Astrocyte of the spinal cord (primary cell): Measurements from ENCODE around the gene MAGI1.

ENCODE experiments used
- DNase-seq: peaks from one replicate; pipeline ENCODE4 v3.0.0; 2011; ENCODE audit warnings: low read depth, low spot score
- H3K4me3 ChIP-seq: 2 replicates; pipeline ENCODE4 v1.5.1; 2011; ENCODE audit warnings: low read depth, mild to moderate bottlenecking, low read length, moderate library complexity
- CTCF ChIP-seq: IDR thresholded peaks from 2 replicates; pipeline ENCODE4 v1.5.1; 2012; ENCODE audit warnings: low read depth, mild to moderate bottlenecking, low read length, inconsistent platforms
- in situ Hi-C: cut with HindIII; loops from 2 replicates; pipeline ENCODE4 v1.10.0; 2017; ENCODE audit warnings: low sequenced_read_pairs

MAGI1 gene

GRCh38 chr3:66038726-66039589 lies at the start of gene MAGI1:
TSS of gene MAGI1 (minus strand) at chr3:66038918. CDS start at chr3:66038308, 610 bp downstream.
- TF ChIP-seq CTCF, result no peak
- peak within 1 kb of the TSS; percentile 82 for H3K4me3 ChIP-seq
- peak; percentile 96 for DNase-seq
- in situ Hi-C loops, result no loop called here

- DNase-seq, result no peak
- TF ChIP-seq CTCF, result no peak
- no peak overlapping the region for H3K4me3 ChIP-seq
- in situ Hi-C loops, result no loop called here
Measured at GRCh38 chr3:66083784-66084213, 45.1 kb upstream of the MAGI1 start.

- DNase-seq, result no peak
- no peak for TF ChIP-seq CTCF
- H3K4me3 ChIP-seq, result no peak overlapping the region
- in situ Hi-C loops, result no loop called here
Measured at GRCh38 chr3:66083096-66083678, 44.5 kb upstream of the MAGI1 start.

DNA sequence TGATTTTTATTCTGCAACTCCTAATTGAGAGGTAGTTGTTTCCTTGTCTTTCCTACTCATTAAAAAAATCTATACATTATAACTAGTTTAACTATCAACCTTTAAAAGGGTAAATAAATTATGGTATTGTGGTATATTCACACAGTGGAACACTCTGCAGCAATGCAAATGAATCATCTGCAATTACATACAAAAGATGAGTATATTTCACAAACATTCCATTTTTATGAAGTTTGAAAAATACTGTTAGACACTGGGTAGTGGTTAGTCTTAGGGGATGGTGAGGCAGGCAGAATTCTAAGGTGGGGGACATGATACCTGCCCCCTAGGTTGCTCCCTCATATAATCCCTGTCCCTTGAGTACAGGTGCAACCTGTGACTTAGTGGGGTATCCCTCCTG lies 44.0 kb upstream of the MAGI1 start:
- DNase-seq, result no peak
- H3K4me3 ChIP-seq, result no peak overlapping the region
- in situ Hi-C loops, result no loop called here
- no peak for TF ChIP-seq CTCF

DNA sequence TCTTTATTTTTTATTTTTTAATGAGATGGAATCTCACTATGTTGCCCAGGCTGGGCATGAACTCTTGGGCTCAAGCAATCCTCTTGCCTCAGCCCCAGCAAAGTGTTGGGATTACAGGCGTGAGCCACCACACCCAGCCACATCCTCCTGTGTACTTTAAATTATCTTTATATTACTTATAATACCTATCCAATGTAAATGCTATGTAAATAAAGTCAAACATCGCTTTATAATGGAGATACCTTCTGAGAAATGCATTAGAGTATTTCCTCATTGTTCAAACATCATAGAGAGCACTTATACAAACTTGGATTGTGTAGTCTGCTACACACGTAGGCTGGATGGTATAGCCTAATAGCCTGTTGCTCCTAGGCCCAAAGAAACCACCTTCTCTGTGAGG lies 41.4 kb upstream of the MAGI1 start:
- H3K4me3 ChIP-seq, result no peak overlapping the region
- in situ Hi-C loops, result no loop called here
- no peak for DNase-seq
- no peak for TF ChIP-seq CTCF

- H3K4me3 ChIP-seq, result no peak overlapping the region
- no peak for DNase-seq
- in situ Hi-C loops, result no loop called here
- no peak for TF ChIP-seq CTCF
Measured at GRCh38 chr3:66077973-66078372, 39.3 kb upstream of the MAGI1 start.
